GM19328 (cell line): ENCODE measurements around the gene DCDC2.
"Not testable (repeated sequence)": the region's sequence is repeated elsewhere in the genome, so short reads cannot be mapped to it uniquely, and the experiment has no call there.

ENCODE experiments used
- ATAC-seq: cut with Tn5 transposase; IDR thresholded peaks from one replicate; pipeline ENCODE4 v1.9.1; 2021; ENCODE audit warnings: mild to moderate bottlenecking, moderate library complexity; ENCODE audit not compliant: unreplicated experiment

The DCDC2 gene

GRCh38 chr6:24381476-24382219, 23.8 kb upstream of the DCDC2 start:
- no peak for ATAC-seq

DNA sequence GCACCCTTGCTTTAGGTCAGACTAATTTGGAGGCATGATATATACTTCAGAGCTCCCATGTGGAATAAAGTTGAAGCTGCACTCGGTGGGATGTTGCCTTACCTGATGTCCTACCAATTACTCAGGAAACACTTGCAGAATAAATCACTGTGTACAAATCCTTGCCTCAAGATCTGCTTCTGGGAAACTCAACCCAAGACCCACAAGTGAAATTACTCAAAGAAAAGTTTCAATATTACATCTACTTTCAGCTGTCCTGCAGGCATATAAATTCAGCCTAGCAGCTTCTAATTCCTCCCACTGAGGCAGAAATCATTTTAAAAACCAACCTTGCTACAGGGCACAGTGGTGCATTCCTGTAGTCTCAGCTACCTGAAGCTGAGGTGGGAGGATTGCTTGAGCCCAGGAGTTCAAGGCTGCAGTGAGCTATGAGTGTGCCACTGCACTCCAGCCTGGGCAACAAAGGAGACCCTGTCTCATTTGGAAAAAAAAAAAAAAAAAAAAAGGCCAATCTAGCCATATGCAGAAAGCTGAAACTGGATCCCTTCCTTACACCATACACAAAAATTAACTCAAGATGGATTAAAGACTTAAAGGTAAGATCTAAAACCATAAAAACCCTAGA, 20.7 kb upstream of the DCDC2 start:
- ATAC-seq = no peak

GRCh38 chr6:24376871-24377270, 19.0 kb upstream of the DCDC2 start:
- no peak for ATAC-seq

- no peak for ATAC-seq
Observed at GRCh38 chr6:24374612-24375011, 16.8 kb upstream of the DCDC2 start.

DNA sequence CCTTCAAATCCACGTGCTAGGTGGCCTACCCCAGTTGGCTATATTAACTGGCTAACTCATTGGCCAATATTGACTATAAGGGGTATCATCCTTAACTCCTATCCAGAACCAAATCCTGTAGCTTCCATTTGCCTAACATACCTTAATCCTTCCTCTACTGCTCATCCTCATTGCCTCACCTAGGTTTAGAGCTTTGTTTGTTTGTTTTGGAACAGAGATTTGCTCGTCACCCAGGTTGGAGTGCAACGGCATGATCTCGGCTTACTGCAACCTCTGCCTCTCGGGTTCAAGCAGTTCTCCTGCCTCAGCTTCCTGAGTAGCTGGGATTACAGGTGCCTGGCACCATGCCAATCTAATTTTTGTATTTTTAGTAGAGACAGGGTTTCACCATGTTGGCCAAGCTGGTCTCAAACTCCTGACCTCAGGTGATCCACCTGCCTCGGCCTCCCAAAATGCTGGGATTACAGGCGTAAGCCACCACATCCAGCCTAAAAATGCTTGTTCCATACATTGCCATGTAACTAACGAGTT, 7.3 kb upstream of the DCDC2 start:
- not testable (repeated sequence) for ATAC-seq

DNA sequence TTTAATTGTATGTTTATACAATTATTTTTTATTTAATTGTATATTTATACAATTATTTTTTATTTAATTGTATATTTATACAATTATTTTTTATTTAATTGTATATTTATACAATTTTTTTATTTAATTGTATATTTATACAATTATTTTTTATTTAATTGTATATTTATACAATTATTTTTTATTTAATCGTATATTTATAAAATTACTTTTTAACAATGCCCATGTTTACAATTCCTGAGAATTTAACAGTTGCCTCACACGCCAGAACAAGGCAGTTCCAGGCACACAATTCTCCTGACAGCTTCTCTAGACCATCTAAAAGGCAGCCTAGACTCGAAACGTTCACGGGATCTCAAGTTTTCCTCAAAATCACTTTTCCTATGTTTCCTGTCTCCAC, 4.5 kb upstream of the DCDC2 start:
- not testable (repeated sequence) for ATAC-seq

- peak; percentile 76 for ATAC-seq
Observed at GRCh38 chr6:24359640-24360454, 2.0 kb upstream of the DCDC2 start.

- no peak for ATAC-seq
Observed at GRCh38 chr6:24358219-24358821, 461 bp upstream of the DCDC2 start.

GRCh38 chr6:24356310-24356973, 1.4 kb downstream of the DCDC2 start:
- ATAC-seq = no peak

DNA sequence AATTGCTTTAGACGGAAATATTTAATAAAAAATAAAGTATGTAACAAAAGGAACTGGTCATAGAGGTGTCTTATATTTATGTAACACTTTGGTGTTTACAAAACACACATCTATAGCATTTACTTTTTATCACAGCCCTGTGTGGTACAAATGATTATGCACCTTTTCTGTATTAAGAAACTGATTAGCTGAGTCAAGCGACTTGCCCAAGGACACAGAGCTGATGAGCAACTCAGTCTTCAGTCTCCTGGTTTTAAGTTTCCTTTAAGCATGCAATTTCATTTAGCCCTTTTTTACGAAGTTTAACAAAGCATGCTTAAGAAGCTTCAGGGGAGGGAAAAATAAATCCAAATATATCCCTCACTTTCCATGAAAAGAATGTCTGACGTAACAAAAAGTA, 2.5 kb downstream of the DCDC2 start:
- ATAC-seq = no peak

GRCh38 chr6:24353861-24354260, 4.0 kb downstream of the DCDC2 start:
- no peak for ATAC-seq

GRCh38 chr6:24352434-24352833, 5.4 kb downstream of the DCDC2 start:
- no peak for ATAC-seq

GRCh38 chr6:24344976-24345375, 12.9 kb downstream of the DCDC2 start:
- ATAC-seq = no peak

DNA sequence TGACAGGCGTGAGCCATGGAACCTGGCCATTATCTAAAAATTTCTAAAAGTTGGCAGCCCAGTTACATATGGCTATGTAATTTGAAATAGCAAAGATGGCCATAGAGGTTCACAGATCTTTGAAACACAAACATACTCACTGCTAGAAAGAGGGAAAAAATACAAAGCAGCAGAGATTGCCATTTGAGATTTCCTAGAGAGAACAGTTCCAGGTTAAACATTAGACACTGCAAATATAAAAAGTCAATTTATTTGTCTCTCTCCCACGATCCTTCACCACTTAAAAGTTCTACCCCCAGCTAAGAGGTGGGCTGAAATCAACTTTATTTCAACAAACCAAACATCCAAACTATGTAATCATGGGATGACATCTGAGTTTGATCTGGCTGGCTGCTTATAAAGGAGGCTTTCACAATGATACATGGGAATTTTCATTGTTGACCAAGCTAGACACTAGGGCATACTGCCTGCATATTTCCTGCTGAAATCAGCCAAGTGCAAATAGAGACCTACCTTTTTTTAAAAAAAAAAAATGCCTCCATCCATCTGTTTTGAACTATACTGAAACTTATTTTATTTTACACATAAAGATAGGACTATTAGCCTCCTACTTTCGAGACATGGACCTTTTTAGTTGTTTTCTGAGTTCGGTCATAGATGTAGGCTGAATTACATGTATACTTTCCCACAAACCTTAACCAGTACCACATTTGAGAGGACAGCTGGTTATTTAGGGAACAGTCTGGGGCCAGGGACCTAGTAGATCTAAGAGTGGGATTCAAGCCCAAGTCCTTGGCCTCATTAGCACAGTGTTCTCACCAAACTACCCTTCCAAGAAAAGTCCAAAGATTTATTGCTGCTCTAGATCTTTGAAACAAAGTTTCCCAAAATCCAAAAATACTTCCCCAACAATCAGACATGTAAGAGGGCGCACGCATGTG, 16.6 kb downstream of the DCDC2 start:
- ATAC-seq = no peak

- ATAC-seq = no peak
Observed at GRCh38 chr6:24339932-24340331, 17.9 kb downstream of the DCDC2 start.

- ATAC-seq = no peak
Observed at GRCh38 chr6:24334285-24334684, 23.6 kb downstream of the DCDC2 start.

DNA sequence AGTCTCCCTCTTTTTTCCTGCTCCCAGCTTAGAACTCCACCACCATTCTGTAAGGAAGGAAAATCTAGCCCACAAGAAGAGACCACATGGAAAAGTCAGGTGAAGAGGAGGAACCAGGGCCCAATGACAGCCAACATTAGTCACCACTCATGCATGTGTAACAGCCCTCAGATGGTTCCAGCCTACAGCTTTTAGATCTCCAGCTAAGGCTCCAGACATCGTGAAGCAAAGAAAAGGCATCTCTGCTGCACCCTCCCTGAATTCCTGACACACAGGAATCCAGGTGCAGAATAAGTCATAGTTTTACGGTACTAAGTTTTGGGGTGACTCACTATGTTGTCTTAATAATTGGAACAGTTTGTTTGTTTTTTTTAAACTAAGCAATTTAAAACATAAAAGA, 25.5 kb downstream of the DCDC2 start:
- no peak for ATAC-seq

- no peak for ATAC-seq
Observed at GRCh38 chr6:24330137-24330732, 27.6 kb downstream of the DCDC2 start.

DNA sequence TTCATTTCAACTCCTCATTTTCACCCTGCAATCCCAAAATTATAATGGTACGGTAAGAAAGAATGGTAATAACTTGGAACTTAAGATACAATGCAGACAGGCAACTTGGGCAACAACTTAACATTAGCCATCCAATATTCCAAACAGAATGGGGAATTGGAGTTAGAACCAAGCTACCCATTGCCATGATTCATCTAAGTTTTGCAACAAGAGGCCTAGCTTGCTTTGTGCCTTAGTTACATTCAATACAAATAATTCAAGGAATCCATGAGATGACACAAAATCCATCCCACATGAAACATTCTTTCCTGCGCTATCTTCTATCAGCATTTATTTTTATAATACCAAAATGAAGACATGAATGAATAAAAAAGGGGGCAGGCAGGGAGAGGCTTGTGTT, 28.4 kb downstream of the DCDC2 start:
- no peak for ATAC-seq
